CD8-positive, alpha-beta memory T cell (primary cell): ENCODE measurements around the gene GTPBP6. TPM values are rescaled to one million over a fixed set of nuclear protein-coding genes. Genes with fewer than 3 reads are reported as not detected.
"Not testable (repeated sequence)": the region's sequence is repeated elsewhere in the genome, so short reads cannot be mapped to it uniquely, and the experiment has no call there.

Source experiments
- CTCF ChIA-PET: fragments of 350-600 bp; sonication (Branson Sonifier 250); formaldehyde crosslinking; loops from one replicate; lab custom pipeline; 2021; ENCODE audit warnings: antibody characterized with exemption; lab: Charles Lee
- POLR2A ChIA-PET: fragments of 350-600 bp; sonication (Branson Sonifier 250); formaldehyde crosslinking; loops from one replicate; lab custom pipeline; 2021; ENCODE audit warnings: antibody characterized with exemption; lab: Charles Lee
- DNase-seq, 5 donors: peaks; one replicate each; pipeline versions ENCODE4 v3.0.0 to v3.0.0-alpha.2; 2020 to 2022; ENCODE audit warnings: mixed read lengths in 1 of 5
- H3K27ac ChIP-seq: one replicate; pipeline ENCODE4 v1.7.0; 2013; ENCODE audit warnings: low read depth, mild to moderate bottlenecking, low read length, moderate library complexity
- H3K27me3 ChIP-seq: 2 replicates; pipeline ENCODE4 v1.7.0; 2013; ENCODE audit warnings: low read length, mild to moderate bottlenecking; ENCODE audit not compliant: insufficient read depth, poor library complexity, severe bottlenecking
- H3K36me3 ChIP-seq: 2 replicates; pipeline ENCODE4 v1.7.0; 2013; ENCODE audit warnings: mild to moderate bottlenecking, low read length, moderate library complexity; ENCODE audit not compliant: insufficient read depth
- H3K4me1 ChIP-seq: 2 replicates; pipeline ENCODE4 v1.7.0; 2013; ENCODE audit warnings: mild to moderate bottlenecking, low read length, moderate library complexity; ENCODE audit not compliant: insufficient read depth
- H3K4me3 ChIP-seq: 2 replicates; pipeline ENCODE4 v1.7.0; 2013; ENCODE audit warnings: mild to moderate bottlenecking, low read length
- H3K9me3 ChIP-seq: 2 replicates; pipeline ENCODE4 v1.7.0; 2013; ENCODE audit warnings: mild to moderate bottlenecking, low read length
- H3K27ac Mint-ChIP-seq, 8 donors: one replicate each; pipeline ENCODE4 v1.8.0; 2020 to 2021; ENCODE audit warnings: mixed read lengths in 8 of 8, mild to moderate bottlenecking in 6 of 8, inconsistent platforms in 3 of 8, moderate library complexity in 3 of 8
- H3K27me3 Mint-ChIP-seq, 2 donors: one replicate each; pipeline ENCODE4 v1.8.0; 2020 to 2021; ENCODE audit warnings: mixed read lengths in 2 of 2, mild to moderate bottlenecking in 1 of 2, moderate library complexity in 1 of 2
- H3K36me3 Mint-ChIP-seq, 3 donors: one replicate each; pipeline ENCODE4 v1.8.0; 2020 to 2021; ENCODE audit warnings: mixed read lengths in 3 of 3, inconsistent platforms in 1 of 3, mild to moderate bottlenecking in 1 of 3
- H3K4me1 Mint-ChIP-seq, 3 donors: one replicate each; pipeline ENCODE4 v1.8.0; 2020 to 2021; ENCODE audit warnings: mixed read lengths in 3 of 3, inconsistent platforms in 1 of 3, mild to moderate bottlenecking in 1 of 3
- H3K4me3 Mint-ChIP-seq, 7 donors: one replicate each; pipeline ENCODE4 v1.8.0; 2020 to 2021; ENCODE audit warnings: mixed read lengths in 7 of 7, mild to moderate bottlenecking in 6 of 7, moderate library complexity in 4 of 7, inconsistent platforms in 2 of 7
- H3K9me3 Mint-ChIP-seq, 5 donors: one replicate each; pipeline ENCODE4 v1.8.0; 2020 to 2022; ENCODE audit warnings: mixed read lengths in 5 of 5, mild to moderate bottlenecking in 3 of 5, moderate library complexity in 2 of 5, inconsistent platforms in 1 of 5
- polyA plus RNA-seq: library from polyadenylated mRNA; unstranded; fragments of 300-500 nt; fragmentation: Illumina TruSeq; gene quantifications from one replicate; pipeline ENCODE4 v1.2.3, GENCODE V29; 2021
- total RNA-seq, 2 experiments: library from RNA; stranded (reverse); gene quantifications; one replicate each; pipeline ENCODE4 v1.2.3, GENCODE V29; 2021

Gene GTPBP6
- total and polyA plus RNA-seq, 3 experiments from 2014 or later, result 55.7 to 78.5 (median 77.8) TPM

GRCh38 chrX:274904-275475 is 43.6 kb downstream of the GTPBP6 start:
- Mint-ChIP-seq H3K4me3 (peak overlapping the region; percentile 13 to 90 (median 63)), H3K9me3 (no peaks in the 10 kb centered on the region), H3K27me3 (no peaks in the 10 kb centered on the region), H3K36me3 (no peaks in the 10 kb centered on the region), H3K4me1 (peaks cover 4 to 30% (median 8%) of the 10 kb centered on the region in 3 donors), H3K27ac (peak overlapping the region in 4 of 8 donors; percentile 15 to 76 (median 40))
- POLR2A ChIA-PET, result no interaction called here
- Histone ChIP-seq H3K27me3 (no peaks in the 10 kb centered on the region), H3K36me3 (no peaks in the 10 kb centered on the region), H3K27ac (no peak overlapping the region), H3K4me1 (peaks cover 5% of the 10 kb centered on the region), H3K9me3 (no peaks in the 10 kb centered on the region), H3K4me3 (no peak overlapping the region)
- no peak for DNase-seq
- CTCF ChIA-PET, result no interaction called here

GRCh38 chrX:270848-271367 is 47.7 kb downstream of the GTPBP6 start:
- H3K4me1 Mint-ChIP-seq, result peaks cover 0 to 4% (median 3%) of the 10 kb centered on the region in 3 donors
- Histone ChIP-seq H3K36me3 (no peaks in the 10 kb centered on the region), H3K9me3 (no peaks in the 10 kb centered on the region), H3K27me3 (no peaks in the 10 kb centered on the region), H3K4me3 (no peak overlapping the region), H3K27ac (no peak overlapping the region), H3K4me1 (peaks cover 4% of the 10 kb centered on the region)
- no peak overlapping the region for H3K4me3 Mint-ChIP-seq
- no peak for DNase-seq
- H3K9me3 Mint-ChIP-seq, result no peaks in the 10 kb centered on the region
- no peaks in the 10 kb centered on the region for H3K27me3 Mint-ChIP-seq
- ChIA-PET CTCF (no interaction called here), POLR2A (no interaction called here)
- H3K36me3 Mint-ChIP-seq, result no peaks in the 10 kb centered on the region
- no peak overlapping the region for H3K27ac Mint-ChIP-seq

GRCh38 chrX:267771-268261 is 50.8 kb downstream of the GTPBP6 start:
- POLR2A ChIA-PET, result no interaction called here
- no peak for DNase-seq

GRCh38 chrX:265502-265901 is 53.1 kb downstream of the GTPBP6 start:
- Histone ChIP-seq H3K4me3 (no peak overlapping the region), H3K27ac (no peak overlapping the region), H3K27me3 (no peaks in the 10 kb centered on the region), H3K36me3 (no peaks in the 10 kb centered on the region), H3K9me3 (no peaks in the 10 kb centered on the region), H3K4me1 (no peaks in the 10 kb centered on the region)
- Mint-ChIP-seq H3K27ac (peak overlapping the region in 1 of 8 donors; percentile 25), H3K4me1 (no peaks in the 10 kb centered on the region), H3K4me3 (no peak overlapping the region), H3K27me3 (no peaks in the 10 kb centered on the region), H3K36me3 (no peaks in the 10 kb centered on the region), H3K9me3 (no peaks in the 10 kb centered on the region)
- CTCF ChIA-PET, result no interaction called here
- no peak for DNase-seq
- POLR2A ChIA-PET, result no interaction called here

More at GRCh38 chrX:267771-268261, 50.8 kb downstream of the GTPBP6 start:
- Histone ChIP-seq H3K27me3 (no peaks in the 10 kb centered on the region), H3K9me3 (no peaks in the 10 kb centered on the region), H3K4me3 (no peak overlapping the region), H3K4me1 (no peaks in the 10 kb centered on the region), H3K36me3 (no peaks in the 10 kb centered on the region), H3K27ac (no peak overlapping the region)
- Mint-ChIP-seq H3K27me3 (no peaks in the 10 kb centered on the region), H3K27ac (no peak overlapping the region), H3K36me3 (no peaks in the 10 kb centered on the region), H3K4me3 (no peak overlapping the region), H3K9me3 (no peaks in the 10 kb centered on the region), H3K4me1 (no peaks in the 10 kb centered on the region)
- CTCF ChIA-PET, result no interaction called here

- H3K36me3 ChIP-seq, result no peaks in the 10 kb centered on the region
- no peak overlapping the region for H3K4me3 Mint-ChIP-seq
- DNase-seq, result no peak
Observed at GRCh38 chrX:264634-265455, 53.8 kb downstream of the GTPBP6 start.

GRCh38 chrX:264006-264405 is 54.6 kb downstream of the GTPBP6 start:
- DNase-seq, CTCF ChIA-PET, H3K4me1 Mint-ChIP-seq, H3K27me3 ChIP-seq, H3K27me3 Mint-ChIP-seq, H3K4me3 Mint-ChIP-seq, H3K4me3 ChIP-seq, H3K36me3 ChIP-seq, H3K9me3 Mint-ChIP-seq, H3K36me3 Mint-ChIP-seq, POLR2A ChIA-PET, H3K27ac ChIP-seq, H3K4me1 ChIP-seq, H3K9me3 ChIP-seq: not testable (repeated sequence)
- H3K27ac Mint-ChIP-seq, result peak overlapping the region in 1 of 8 donors; percentile 83

More at GRCh38 chrX:264634-265455, 53.8 kb downstream of the GTPBP6 start:
- ChIA-PET CTCF (no interaction called here), POLR2A (no interaction called here)
- Histone ChIP-seq H3K9me3 (no peaks in the 10 kb centered on the region), H3K27ac (no peak overlapping the region), H3K27me3 (no peaks in the 10 kb centered on the region), H3K4me1 (no peaks in the 10 kb centered on the region), H3K4me3 (no peak overlapping the region)
- Mint-ChIP-seq H3K27ac (peak overlapping the region in 3 of 8 donors; percentile 25 to 34 (median 27)), H3K27me3 (no peaks in the 10 kb centered on the region), H3K36me3 (no peaks in the 10 kb centered on the region), H3K4me1 (no peaks in the 10 kb centered on the region), H3K9me3 (no peaks in the 10 kb centered on the region)

- no peak for DNase-seq
- H3K27me3 ChIP-seq, result no peaks in the 10 kb centered on the region
Observed at GRCh38 chrX:262381-262909, 56.2 kb downstream of the GTPBP6 start.

GRCh38 chrX:261919-262352 is 56.7 kb downstream of the GTPBP6 start:
- no peaks in the 10 kb centered on the region for H3K36me3 ChIP-seq
- Mint-ChIP-seq H3K27ac (no peak overlapping the region), H3K9me3 (no peaks in the 10 kb centered on the region), H3K4me1 (no peaks in the 10 kb centered on the region), H3K36me3 (no peaks in the 10 kb centered on the region), H3K4me3 (no peak overlapping the region), H3K27me3 (no peaks in the 10 kb centered on the region)
- no peaks in the 10 kb centered on the region for H3K9me3 ChIP-seq
- no peak overlapping the region for H3K4me3 ChIP-seq
- ChIA-PET POLR2A (no interaction called here), CTCF (no interaction called here)
- DNase-seq, result no peak
- H3K27ac ChIP-seq, result no peak overlapping the region
- H3K4me1 ChIP-seq, result no peaks in the 10 kb centered on the region
- H3K27me3 ChIP-seq, result no peaks in the 10 kb centered on the region

More at GRCh38 chrX:262381-262909, 56.2 kb downstream of the GTPBP6 start:
- H3K36me3 ChIP-seq, result no peaks in the 10 kb centered on the region
- Mint-ChIP-seq H3K27ac (no peak overlapping the region), H3K4me1 (no peaks in the 10 kb centered on the region), H3K9me3 (no peaks in the 10 kb centered on the region), H3K36me3 (no peaks in the 10 kb centered on the region), H3K4me3 (no peak overlapping the region), H3K27me3 (no peaks in the 10 kb centered on the region)
- ChIA-PET CTCF (no interaction called here), POLR2A (no interaction called here)
- no peak overlapping the region for H3K27ac ChIP-seq
- no peaks in the 10 kb centered on the region for H3K4me1 ChIP-seq
- no peak overlapping the region for H3K4me3 ChIP-seq
- H3K9me3 ChIP-seq, result no peaks in the 10 kb centered on the region
